ENCODE data around the gene PIN4.

Gene PIN4

GRCh38 chrX:72238721-72239475 is 57.3 kb downstream of the PIN4 start, which contains the start of gene ERCC6L:
Gene ERCC6L (minus strand): TSS chrX:72239027. CDS start chrX:72238911, 116 bp downstream.
- no peak within 1 kb of the TSS for H3K9ac ChIP-seq
- H3K4me3 ChIP-seq (IDR thresholded peaks at IDR 0.05; ENCODE audit: insufficient read depth, low read depth, low read length), result no peak within 1 kb of the TSS
- H3K36me3 ChIP-seq (ENCODE audit: insufficient read depth), result no peaks in the 10 kb centered on the region
- TF ChIP-seq CTCF (conservative IDR thresholded peaks at IDR 0.05; ENCODE audit: low read depth, low read length), result no peak
- H3K27me3 ChIP-seq (ENCODE audit: insufficient read depth, low read depth), result no peaks in the 10 kb centered on the region
- no peaks in the 10 kb centered on the region for H4K20me1 ChIP-seq (ENCODE audit: insufficient read depth)
- no peaks in the 10 kb centered on the region for H3K79me2 ChIP-seq (ENCODE audit: insufficient read depth, low read depth)
- H3K27ac ChIP-seq, result no peak within 1 kb of the TSS
- H3K4me1 ChIP-seq (ENCODE audit: low read depth, poor library complexity, severe bottlenecking), result no peaks in the 10 kb centered on the region
- H3K4me2 ChIP-seq, result no peak within 1 kb of the TSS
- H2AFZ ChIP-seq (ENCODE audit: low read depth), result no peak within 1 kb of the TSS

- Histone ChIP-seq H3K27ac (no peak overlapping the region), H3K4me2 (no peak overlapping the region), H3K9ac (no peak overlapping the region), H3K4me1 (ENCODE audit: low read depth, poor library complexity, severe bottlenecking) (no peaks in the 10 kb centered on the region), H3K79me2 (ENCODE audit: insufficient read depth, low read depth) (no peaks in the 10 kb centered on the region), H3K4me3 (IDR thresholded peaks at IDR 0.05; ENCODE audit: insufficient read depth, low read depth, low read length) (no peak overlapping the region), H3K36me3 (ENCODE audit: insufficient read depth) (no peaks in the 10 kb centered on the region), H3K27me3 (ENCODE audit: insufficient read depth, low read depth) (no peaks in the 10 kb centered on the region), H2AFZ (ENCODE audit: low read depth) (no peak overlapping the region), H4K20me1 (ENCODE audit: insufficient read depth) (no peaks in the 10 kb centered on the region)
- no peak for TF ChIP-seq CTCF (conservative IDR thresholded peaks at IDR 0.05; ENCODE audit: low read depth, low read length)
Measured at GRCh38 chrX:72240976-72241375, 59.4 kb downstream of the PIN4 start.

GRCh38 chrX:72243472-72243871 is 61.9 kb downstream of the PIN4 start:
- H3K36me3 ChIP-seq (ENCODE audit: insufficient read depth), result no peaks in the 10 kb centered on the region
- H2AFZ ChIP-seq (ENCODE audit: low read depth), result no peak overlapping the region
- no peak overlapping the region for H3K4me3 ChIP-seq (IDR thresholded peaks at IDR 0.05; ENCODE audit: insufficient read depth, low read depth, low read length)
- H3K4me1 ChIP-seq (ENCODE audit: low read depth, poor library complexity, severe bottlenecking), result no peaks in the 10 kb centered on the region
- H3K27ac ChIP-seq, result no peak overlapping the region
- no peak overlapping the region for H3K4me2 ChIP-seq
- no peak overlapping the region for H3K9ac ChIP-seq
- H3K79me2 ChIP-seq (ENCODE audit: insufficient read depth, low read depth), result no peaks in the 10 kb centered on the region
- no peak for TF ChIP-seq CTCF (conservative IDR thresholded peaks at IDR 0.05; ENCODE audit: low read depth, low read length)
- H4K20me1 ChIP-seq (ENCODE audit: insufficient read depth), result no peaks in the 10 kb centered on the region
- H3K27me3 ChIP-seq (ENCODE audit: insufficient read depth, low read depth), result no peaks in the 10 kb centered on the region

- no peaks in the 10 kb centered on the region for H3K36me3 ChIP-seq (ENCODE audit: insufficient read depth)
- H3K4me3 ChIP-seq (IDR thresholded peaks at IDR 0.05; ENCODE audit: insufficient read depth, low read depth, low read length), result no peak overlapping the region
- H3K4me2 ChIP-seq, result no peak overlapping the region
- H3K27ac ChIP-seq, result no peak overlapping the region
- peak; percentile 78 for TF ChIP-seq CTCF (conservative IDR thresholded peaks at IDR 0.05; ENCODE audit: low read depth, low read length)
- no peaks in the 10 kb centered on the region for H3K27me3 ChIP-seq (ENCODE audit: insufficient read depth, low read depth)
- H4K20me1 ChIP-seq (ENCODE audit: insufficient read depth), result no peaks in the 10 kb centered on the region
- H3K79me2 ChIP-seq (ENCODE audit: insufficient read depth, low read depth), result no peaks in the 10 kb centered on the region
- H3K4me1 ChIP-seq (ENCODE audit: low read depth, poor library complexity, severe bottlenecking), result no peaks in the 10 kb centered on the region
- H3K9ac ChIP-seq, result no peak overlapping the region
- no peak overlapping the region for H2AFZ ChIP-seq (ENCODE audit: low read depth)
Measured at GRCh38 chrX:72245461-72246089, 64.0 kb downstream of the PIN4 start.
